Measurements from ENCODE around the gene UQCRQ.
A peak's percentile ranks its signal among the peaks of the same experiment; 100 is the strongest.
"Not testable (repeated sequence)": the region's sequence is repeated elsewhere in the genome, so short reads cannot be mapped to it uniquely, and the experiment has no call there.

The UQCRQ gene

DNA sequence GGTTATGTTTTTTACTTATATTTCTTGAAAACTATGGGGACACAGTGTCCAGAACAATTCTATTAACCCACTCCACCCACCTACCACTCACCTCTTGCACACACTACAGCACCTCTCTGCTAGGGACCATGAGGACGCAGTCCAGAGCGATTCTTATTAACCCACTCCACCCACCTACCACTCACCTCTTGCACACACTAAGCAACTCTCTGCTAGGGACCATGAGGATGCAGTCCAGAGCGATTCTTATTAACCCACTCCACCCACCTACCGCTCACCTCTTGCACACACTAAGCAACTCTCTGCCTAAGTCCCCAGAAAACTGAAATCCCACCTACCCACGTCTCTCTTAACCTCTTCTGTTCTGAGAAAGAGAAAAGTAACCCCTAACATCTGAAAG, 33.8 kb upstream of the UQCRQ start:
- DNase-seq (ENCODE audit: low spot score) = no peak

DNA sequence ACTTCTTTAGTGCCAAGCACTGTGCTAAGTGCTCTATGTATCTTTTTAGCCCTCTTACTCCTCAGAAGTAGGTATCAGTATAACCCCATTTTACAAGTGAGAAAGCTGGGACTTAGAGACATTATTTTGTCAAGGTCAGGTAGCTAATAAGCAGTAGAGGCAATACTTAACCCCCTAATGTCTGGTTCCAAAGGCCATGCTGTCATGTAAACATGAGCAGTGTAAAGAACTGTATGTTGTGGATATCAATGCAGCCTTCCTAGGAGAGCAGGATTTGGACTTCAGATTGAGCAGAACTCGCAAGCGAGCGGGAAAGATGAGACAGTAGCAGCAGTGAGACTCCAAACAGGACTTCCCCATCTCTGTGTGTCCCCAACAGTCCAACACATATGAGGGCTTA, 32.4 kb upstream of the UQCRQ start:
- DNase-seq (ENCODE audit: low spot score) = no peak

DNA sequence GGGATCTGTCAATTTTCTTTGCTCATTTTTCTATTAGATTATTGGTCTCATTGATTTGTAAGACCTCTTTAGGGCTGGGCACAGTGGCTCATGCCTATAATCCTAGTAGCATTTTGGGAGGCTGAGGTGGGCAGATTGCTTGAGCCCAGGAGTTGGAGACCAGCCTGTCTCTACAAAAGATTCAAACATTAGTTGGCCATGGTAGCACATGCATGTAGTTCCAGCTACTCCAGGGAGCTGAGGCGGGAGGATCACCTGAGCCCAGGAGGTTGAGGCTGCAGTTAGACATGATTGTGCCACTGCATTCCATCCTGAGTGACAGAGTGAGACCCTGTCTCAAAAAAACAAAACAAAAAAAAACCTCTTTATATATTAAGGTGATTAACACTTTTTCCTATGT, 29.6 kb upstream of the UQCRQ start:
- DNase-seq (ENCODE audit: low spot score) = no peak

DNA sequence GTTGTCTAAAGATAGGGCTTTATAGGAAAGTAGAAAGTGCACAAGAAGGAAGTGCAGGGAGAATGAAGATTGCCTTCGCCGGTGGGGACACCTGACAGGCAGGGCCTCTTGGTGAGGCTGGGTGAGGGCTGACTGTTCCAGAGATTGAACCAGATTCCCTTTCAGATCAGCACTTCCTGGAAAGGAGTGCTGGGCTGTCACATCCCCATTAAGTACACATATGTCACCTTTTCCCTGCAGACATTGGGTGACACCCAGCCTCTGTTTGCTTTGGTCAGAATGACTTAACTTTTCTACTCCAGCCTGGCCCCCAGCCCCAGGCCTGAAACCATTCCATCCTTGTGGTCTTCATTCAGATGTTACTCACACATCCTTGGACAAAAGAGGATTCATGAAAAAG, 28.6 kb upstream of the UQCRQ start:
- peak; percentile 48 for DNase-seq (ENCODE audit: low spot score)

DNA sequence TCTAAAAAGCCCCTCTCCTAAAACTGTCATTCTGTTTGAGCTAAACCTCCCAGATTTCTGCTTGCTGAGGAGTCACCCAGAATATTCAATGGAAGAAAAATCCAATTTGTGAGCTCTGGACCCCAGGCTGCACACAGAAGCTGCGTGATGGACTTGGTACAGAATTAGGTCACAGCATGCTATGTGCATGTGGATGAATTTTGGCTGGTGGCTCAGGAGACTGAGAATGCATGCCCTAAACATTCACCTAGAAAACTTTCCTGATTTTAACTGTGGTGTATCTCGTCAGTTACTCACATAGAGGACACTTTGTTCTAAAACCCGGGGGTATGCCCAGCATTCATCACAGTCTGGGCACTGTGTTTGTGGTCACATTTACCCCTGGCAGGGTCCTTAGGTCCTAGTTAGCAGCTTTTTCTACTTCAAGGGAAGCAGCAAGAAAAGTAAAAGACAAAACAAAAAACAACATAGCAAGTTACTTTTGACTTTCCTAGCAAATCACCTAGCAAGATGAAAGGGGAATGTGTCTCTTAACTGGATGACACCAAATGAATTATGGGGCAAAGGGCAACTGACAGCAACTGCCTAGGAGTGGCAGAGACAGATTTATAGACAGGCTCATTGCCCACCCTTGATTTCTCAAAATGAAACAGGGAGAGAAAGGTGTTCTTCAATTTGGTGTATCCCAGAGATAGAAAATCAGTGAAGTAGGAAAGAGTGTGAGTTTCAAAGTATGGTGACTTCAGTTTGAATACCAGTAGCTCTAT, 27.7 kb upstream of the UQCRQ start:
- DNase-seq (ENCODE audit: low spot score) = no peak

DNA sequence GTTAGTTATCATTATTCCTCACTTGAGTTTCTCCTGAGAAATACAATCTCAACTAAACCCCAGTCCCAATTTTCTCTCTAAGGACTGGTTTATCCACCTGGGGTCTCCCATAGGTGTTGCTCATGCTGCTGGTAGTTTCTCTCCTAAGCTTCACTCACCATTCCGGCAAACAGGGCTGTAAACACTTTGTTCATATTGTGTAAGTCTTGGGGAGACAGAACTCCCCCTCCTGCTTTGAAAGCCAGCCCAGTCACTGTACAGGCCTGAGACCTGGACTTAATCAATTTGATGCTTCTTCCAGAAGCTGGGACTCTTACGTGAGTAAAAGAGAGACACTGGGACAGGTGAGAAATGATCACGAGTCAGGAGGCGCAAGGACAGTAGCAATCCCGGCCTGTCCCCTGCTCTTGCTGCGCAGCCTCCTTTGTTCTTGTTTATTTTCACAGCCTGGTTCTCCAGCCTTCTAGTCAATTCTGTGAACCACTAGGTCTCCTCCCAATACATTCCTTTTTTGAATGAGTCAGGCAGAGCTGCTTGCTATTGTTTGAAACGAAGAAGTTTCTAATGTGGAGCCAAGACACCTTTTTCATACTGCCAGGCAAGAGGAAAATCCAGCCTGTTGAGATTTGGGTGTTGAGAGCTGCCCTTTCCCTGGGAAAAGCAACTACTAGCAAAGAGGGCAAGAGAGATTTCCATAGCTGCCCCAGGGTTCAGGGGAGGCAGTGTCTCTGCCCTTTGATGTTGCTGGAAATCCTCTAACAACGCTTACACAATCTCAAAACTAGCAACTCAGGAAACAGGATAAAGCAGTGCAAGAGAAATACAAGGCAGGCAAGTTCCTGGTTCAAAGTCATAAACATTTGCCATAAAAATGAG, 26.8 kb upstream of the UQCRQ start:
- DNase-seq (ENCODE audit: low spot score) = no peak

DNA sequence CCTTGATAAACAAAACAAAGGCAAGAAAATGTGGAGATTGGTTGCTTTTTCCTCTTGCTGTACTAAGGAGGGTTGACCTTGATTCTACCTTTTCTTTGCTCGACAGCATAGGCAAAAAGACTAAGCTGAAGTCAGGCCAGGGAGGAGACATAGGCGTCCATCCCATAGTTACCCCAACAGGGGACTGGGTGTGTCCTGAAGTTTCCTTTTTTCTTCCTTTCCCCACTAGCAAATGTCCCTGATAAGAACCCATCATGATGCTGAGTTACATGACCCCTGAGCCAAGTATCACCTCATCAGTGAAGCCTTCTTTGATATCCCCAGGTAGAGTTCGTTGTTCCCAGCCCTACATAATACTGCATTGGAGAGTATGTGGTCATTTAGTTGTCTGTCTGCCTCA, 26.1 kb upstream of the UQCRQ start:
- DNase-seq (ENCODE audit: low spot score) = no peak

DNA sequence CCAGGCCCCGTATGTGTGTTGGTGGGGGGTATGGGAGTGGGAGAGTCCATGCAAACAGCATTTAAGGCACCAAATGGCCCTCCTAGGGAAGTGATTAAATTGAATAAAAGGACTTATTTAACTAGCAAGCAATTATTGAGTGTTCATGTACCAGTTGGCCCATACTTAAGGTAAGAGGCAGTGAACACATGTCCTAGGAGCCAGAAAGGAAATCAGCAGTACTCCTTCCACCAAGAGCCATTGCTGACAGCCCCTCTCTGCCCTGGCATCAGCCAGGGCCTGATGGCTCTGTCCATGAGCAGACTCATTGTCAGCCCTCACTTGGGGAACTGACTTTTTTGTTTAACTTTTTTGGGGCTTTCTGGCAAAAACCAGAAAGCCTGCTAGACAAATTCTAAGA, 25.5 kb upstream of the UQCRQ start:
- DNase-seq (ENCODE audit: low spot score) = no peak

DNA sequence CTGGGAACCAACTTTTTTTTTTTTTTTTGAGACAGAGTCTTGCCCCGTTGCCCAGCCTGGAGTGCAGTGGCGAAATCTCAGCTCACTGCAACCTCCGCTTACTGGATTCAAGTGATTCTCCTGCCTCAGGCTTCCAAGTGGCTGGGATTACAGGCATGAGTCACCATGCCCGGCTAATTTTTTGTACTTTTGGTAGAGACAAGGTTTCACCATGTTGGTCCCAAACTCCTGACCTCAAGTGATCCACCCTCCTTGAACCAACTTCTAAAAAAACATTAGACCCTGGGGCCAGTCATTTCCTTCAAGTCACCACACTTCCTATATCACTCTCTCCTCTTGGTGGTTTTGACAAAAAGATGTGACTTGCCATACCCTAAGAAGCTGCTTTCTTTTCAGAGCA, 25.1 kb upstream of the UQCRQ start:
- no peak for DNase-seq (ENCODE audit: low spot score)

DNA sequence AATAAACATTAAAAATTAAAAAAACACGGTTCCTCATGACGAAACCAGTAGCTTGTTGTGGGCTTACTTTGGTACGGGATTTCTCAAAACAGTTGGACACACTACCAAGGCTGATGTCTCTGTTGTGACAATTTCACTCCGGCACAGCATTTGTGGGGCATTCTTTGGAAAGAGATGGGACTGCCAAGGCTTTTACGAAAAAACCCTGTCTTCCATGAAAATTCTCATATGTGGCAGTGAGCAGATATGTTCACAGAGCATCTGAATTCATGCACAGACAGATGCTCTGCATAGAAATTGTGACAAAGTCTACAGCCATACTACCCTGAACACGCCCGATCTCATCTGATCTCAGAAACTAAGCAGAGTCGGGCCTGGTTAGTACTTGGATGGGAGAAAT, 18.2 kb upstream of the UQCRQ start:
- DNase-seq (ENCODE audit: low spot score) = no peak

DNA sequence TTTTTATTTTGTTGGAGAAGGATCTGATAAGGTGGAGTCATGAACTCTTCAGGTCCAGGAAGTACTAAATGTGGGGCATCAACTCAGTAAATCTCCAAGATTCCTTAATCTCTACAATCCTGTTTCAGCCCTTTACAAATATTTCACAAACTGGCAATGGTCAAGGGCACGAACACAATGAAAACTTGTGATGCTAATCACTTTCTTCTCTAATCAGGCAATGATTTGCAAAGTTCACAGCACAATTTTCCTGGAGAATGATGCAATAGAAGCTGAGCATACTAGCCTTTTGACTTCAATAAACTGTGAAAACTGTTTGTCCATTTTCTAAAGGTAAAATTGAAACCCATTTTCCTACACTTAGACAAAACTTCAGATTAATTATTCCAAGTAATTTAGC, 17.1 kb upstream of the UQCRQ start:
- DNase-seq (ENCODE audit: low spot score) = no peak

DNA sequence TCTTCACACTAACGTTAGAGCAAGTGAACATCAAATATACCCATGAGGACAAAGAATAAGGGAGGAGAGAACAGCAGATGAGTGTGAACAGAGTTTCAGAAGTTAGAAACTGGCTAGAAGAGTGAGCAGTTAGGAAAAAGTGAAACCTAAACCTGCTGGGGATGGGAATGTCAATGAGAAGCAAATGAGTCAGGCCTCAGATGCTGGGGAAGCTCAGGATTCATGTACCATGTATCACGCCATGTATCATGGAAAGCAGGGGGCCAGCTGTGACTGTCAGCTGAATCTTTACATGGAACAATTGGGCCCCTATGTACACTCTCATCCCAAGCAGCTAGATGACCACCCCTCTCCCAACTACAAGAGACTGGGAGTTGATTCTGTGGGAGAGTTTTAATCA, 16.4 kb upstream of the UQCRQ start:
- no peak for DNase-seq (ENCODE audit: low spot score)

DNA sequence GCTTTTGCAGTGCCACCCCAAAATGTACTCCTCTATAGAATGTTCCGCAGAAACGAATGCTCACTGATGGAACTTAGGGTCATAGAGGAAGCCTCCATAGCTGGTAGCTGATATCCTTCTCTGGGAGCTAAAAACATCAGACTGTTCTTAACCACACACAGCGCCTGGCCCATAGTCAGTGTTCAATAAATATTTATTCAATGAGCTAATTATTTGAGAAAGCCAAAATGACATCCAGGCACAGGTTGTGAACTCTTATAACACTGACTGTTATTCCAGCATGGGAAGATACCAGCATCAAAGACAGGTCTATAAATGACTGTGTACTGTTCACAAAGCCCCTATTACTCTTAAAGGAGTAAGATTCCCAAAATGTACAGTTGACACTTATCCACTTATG, 13.1 kb upstream of the UQCRQ start:
- no peak for DNase-seq (ENCODE audit: low spot score)

DNA sequence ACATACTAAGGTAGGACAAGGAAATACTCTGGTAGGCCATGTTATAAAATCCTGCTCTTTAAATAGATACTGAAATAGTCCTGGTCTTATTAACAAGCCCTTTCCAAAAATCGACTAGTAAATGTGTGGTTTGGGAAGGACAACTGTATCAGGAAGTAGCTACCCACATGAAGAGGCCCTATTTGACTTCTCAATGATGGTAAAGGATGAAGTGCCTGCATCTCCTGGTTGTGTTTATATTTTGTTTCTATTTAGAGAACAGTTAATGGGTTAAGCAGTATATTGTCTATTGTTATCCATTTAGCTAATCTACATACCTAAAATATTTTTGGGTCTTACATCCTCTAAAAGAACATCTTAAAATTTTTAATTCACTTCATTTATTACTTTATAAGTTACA, 12.7 kb upstream of the UQCRQ start:
- no peak for DNase-seq (ENCODE audit: low spot score)

DNA sequence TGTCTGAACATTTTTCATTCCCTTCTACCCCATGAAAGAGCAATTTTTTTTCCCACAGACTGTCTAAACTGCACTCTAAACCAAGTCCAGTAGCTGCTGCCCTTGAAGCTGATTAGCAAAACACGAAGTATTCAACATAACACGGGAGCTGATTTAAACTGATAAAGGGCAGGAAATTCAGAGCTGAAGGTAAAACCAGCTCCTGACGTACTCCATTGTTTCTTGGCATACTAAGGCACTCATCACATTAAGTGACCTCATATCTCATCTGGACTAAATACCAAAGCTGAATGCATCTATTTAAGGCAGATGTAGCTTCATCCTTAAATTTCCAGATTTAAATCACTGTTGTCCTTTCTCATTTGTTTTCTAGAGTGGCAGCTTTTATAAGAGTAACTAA, 12.1 kb upstream of the UQCRQ start:
- no peak for DNase-seq (ENCODE audit: low spot score)

DNA sequence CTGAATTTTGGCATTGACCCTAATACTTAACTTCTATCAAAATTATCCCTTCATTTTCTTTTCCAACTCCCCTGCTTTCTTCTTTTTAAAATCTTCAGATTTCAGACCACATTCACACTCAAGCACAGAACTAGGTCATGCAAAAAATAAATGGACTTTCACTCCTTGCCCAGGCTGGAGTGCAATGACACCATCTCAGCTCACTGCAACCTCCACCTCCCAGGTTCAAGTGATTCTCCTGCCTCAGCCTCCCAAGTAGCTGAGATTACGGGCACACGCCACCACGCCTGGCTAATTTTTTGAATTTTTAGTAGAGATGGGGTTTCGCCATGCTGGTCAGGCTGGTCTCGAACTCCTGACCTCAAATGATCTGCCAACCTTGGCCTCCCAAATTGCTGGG, 11.4 kb upstream of the UQCRQ start:
- not testable (repeated sequence) for DNase-seq (ENCODE audit: low spot score)

DNA sequence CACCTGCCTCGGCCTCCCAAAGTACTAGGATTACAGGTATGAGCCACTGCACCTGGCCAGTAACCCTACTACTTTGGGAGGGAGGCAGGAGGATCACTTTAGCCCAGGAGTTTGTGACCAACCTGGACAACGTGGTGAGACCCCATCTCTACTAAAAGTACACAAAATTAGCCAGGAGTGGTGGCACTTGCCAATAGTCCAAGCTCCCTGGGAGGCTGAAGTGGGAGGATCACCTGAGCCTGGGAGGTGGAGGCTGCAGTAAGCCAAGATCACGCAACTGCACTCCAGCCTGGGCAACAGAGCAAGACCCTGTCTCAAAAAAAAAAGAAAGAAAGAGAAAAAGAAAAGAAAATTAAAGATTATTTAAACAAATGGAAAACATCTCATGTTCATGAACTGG, 10.4 kb upstream of the UQCRQ start:
- DNase-seq (ENCODE audit: low spot score) = no peak

DNA sequence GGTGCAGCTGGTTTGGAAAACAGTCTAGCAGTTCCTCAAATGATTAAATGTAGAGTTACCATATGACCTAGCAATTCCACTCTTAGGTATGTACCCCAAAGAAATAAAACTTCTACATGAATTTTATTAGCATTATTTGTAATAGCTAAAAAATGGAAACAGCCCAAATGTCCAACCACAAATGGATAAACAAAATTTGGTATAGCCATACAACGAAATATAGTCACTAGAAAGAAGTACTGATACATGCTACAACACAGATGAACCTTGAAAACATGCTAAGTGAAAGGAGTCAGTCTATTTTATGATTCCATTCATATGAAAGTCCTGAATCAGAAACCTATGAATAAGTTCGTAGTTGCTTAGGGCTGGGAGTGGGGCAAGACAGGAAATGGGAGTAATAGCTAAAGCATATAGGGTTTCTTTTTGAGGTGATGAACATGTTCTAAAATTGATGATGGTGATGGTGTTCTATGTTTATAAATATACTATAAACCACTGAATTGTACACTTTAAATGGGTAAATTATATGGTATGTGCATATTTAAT, 6.5 kb upstream of the UQCRQ start:
- DNase-seq (ENCODE audit: low spot score) = no peak

DNA sequence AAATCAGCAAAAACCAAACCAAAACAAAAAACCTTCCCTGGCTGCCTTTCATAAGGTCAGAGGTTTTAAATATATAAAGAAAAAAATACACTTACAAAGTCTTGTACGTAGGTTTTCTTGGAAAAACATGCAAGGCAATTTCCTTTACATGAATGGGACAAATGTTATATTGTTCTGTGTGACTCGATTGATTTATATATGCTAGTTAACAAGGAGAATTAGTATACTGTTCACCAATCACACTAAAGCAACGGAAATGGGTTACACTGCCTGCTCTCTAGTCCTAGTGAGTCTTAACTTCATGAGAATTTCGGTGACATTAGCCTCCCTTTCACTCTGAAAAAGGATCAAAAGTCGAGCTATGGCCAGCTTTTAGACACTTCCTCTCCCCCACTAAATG, 5.7 kb upstream of the UQCRQ start:
- DNase-seq (ENCODE audit: low spot score) = no peak

DNA sequence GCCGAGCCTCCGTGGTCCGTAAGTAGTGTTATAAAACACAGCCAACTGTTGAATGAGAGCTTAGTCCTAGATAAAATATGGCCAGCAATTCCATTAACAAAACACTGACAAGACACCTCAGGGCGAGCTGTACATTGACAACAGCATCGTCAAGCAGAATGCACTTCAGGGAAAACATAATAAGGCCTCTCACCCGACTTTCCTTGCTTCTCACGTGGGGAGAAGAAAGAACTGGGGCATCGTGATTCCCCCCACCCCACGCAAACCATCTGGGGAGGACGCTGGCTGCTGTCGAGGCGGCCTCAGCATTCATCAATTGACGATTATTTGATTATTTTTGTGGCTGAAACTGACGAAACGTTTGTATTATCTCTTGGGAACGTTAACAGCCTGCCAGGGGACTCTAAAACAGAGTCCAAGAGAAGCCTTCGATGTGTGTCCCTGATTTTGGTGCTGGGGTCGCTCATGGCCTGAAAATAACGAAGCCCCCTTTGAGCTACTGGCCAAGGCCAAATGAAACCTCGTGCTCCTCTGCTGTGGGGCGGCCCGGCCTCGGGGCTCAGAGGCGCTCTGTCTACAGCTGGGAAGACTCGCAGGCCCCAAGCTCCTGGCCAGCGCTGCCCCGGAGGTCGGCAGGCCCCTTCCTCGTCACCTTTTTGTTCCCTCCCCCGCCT, 637 bp upstream of the UQCRQ start:
- no peak for DNase-seq (ENCODE audit: low spot score)

DNA sequence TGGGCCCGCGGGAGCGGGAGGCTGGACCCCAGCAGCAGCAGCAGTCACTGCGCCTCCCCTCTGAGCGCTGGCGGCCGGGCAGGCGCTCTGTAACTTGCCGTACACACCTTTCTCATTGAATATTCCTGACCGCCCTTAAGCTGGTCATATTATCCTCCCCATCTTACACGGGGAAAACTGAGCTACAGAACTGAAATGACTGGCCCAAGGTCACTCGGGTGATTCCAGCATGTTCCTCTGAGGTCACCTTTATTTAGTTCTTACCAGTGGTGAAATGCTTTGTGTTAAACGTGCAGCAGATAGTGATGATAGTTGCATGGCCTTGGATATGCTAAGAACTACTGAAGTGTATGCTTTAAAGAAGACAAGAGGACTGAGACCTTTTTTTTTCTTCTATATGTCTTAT, 607 bp downstream of the UQCRQ start:
- no peak for DNase-seq (ENCODE audit: low spot score)

DNA sequence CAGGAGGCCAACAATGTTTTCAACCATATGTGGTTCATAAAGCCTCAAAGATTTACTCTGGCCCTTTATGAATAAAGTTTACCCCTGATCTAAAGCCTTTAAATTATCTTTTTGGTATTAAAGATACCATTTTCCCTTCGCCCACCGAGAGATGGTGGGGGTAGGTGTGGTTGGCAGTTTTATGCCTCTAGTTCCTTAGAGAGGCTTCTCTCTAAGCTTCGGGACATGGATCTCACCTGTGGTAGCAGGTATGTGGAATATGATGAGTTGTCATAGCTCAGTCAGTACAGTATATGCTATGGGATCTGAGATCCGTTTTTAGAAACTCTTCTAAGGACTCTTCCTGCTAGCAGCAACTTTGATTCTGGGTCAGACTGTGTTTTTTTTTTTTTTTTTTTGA, 2.3 kb downstream of the UQCRQ start:
- DNase-seq (ENCODE audit: low spot score) = no peak

DNA sequence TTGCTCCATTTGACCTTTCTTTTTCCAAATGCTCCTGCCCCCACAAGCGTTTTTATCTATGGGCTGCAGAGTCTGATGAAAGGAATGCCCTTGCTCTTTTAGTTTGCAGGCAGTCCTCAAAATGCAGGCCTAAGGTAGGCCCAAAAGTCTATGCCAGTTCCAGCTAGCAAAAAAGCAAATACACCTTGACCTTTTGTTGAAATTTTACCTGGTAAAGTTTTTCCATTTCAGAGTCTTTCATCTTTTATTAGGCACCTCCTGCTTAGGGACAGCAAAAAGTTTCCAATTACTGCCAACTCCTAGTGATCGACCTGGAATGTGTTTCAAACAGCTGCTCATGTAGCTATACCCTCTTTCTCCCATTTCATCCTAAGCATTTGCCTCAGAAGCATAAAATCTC, 4.4 kb downstream of the UQCRQ start:
- DNase-seq (ENCODE audit: low spot score) = no peak
